Thymus (tissue), 11 donors: ENCODE measurements around the gene ZSCAN10. TPM values are rescaled to one million over a fixed set of nuclear protein-coding genes. Genes with fewer than 3 reads are reported as not detected.

Source experiments
- DNase-seq, 9 donors: peaks; one replicate each; pipeline ENCODE4 v3.0.0-alpha.2; 2013; ENCODE audit warnings: low spot score in 9 of 9, low read depth in 6 of 9, missing footprints in 1 of 9
- H3K27ac ChIP-seq, 2 donors: one replicate each; pipeline ENCODE4 v1.5.1; 2013; ENCODE audit warnings: control low read depth in 1 of 2, low read depth in 1 of 2, low read length in 1 of 2, mild to moderate bottlenecking in 1 of 2, moderate library complexity in 1 of 2
- H3K27me3 ChIP-seq, 2 donors: one replicate each; pipeline ENCODE4 v1.5.1; 2013; ENCODE audit warnings: low read length in 1 of 2; ENCODE audit not compliant: control insufficient read depth in 2 of 2, insufficient read depth in 1 of 2
- H3K36me3 ChIP-seq, 2 donors: one replicate each; pipeline ENCODE4 v1.5.1; 2013; ENCODE audit warnings: low read length in 1 of 2, mild to moderate bottlenecking in 1 of 2, moderate library complexity in 1 of 2; ENCODE audit not compliant: control insufficient read depth in 2 of 2, insufficient read depth in 2 of 2
- H3K4me1 ChIP-seq, 2 donors: one replicate each; pipeline ENCODE4 v1.5.1; 2013; ENCODE audit warnings: low read length in 2 of 2; ENCODE audit not compliant: control insufficient read depth in 2 of 2, insufficient read depth in 2 of 2
- H3K4me3 ChIP-seq, 2 donors: one replicate each; pipeline ENCODE4 v1.5.1; 2013; ENCODE audit warnings: low read length in 2 of 2, control low read depth in 1 of 2, mild to moderate bottlenecking in 1 of 2
- H3K9me3 ChIP-seq, 2 donors: one replicate each; pipeline ENCODE4 v1.5.1; 2013; ENCODE audit warnings: low read length in 1 of 2, mild to moderate bottlenecking in 1 of 2; ENCODE audit not compliant: control insufficient read depth in 2 of 2, insufficient read depth in 1 of 2
- WGBS: extraction: QIAGEN DNeasy Blood & Tissue Kit; methylation state at CpG from one replicate; pipeline ENCODE4 v1.1.7; 2013; 5-methylcytosine and 5-hydroxymethylcytosine counted together
- polyA plus RNA-seq: library from polyadenylated mRNA; stranded (reverse); fragments of 200-250 nt; gene quantifications from one replicate; pipeline ENCODE4 v1.2.3, GENCODE V29; 2013
- total RNA-seq: library from RNA; stranded (reverse); fragments of 120-200 nt; gene quantifications from one replicate; pipeline ENCODE4 v1.2.4, GENCODE V29; 2013
- donor health status: healthy.

Gene ZSCAN10
- total and polyA plus RNA-seq, 2 donors: 0.05 to 0.11 TPM

DNA sequence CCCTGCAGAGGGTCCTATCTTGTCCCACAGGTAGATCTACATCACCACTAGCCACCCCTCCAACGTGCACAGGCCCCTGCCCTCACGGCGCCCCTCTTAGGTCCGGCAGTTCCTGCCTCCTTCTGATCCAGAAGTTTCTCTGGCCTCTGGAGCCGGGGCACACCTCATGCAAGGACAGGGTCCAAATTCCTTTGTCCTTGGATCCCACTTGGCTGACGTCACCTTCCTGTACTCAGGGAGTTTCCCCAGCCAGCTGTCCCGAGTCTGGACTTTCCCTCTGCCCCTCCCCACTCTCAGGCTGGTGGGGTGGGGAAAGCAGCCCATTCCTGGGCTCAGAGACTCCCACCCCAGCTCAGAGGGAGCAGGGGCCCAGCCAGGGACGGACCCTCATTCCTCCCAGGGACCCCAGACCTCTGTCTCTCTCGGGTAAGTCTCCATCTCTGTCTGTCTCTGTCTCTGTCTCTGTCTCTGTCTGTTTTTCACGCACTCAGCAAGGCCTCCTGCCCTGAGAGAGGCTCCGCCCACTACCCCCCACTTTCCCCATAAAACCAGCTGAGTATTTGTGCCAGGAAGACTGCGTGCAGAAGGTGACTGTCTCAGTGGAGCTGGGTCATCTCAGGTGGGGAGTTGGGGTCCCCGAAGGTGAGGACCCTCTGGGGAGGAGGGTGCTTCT is 33.9 kb downstream of the ZSCAN10 start, which contains the start of gene IL32:
TSS of gene IL32 (plus strand) at position 572 of the 673 bp plus-strand sequence. CDS start 172 bp downstream, outside the sequence.
- Histone ChIP-seq H3K4me1 (peaks cover 27 to 64% of the 10 kb centered on the region in 2 donors), H3K27ac (peak within 1 kb of the TSS; percentile 51 to 64), H3K4me3 (peak within 1 kb of the TSS; percentile 50 to 83), H3K36me3 (peaks cover 13 to 19% of the 10 kb centered on the region in 2 donors), H3K9me3 (no peaks in the 10 kb centered on the region), H3K27me3 (no peaks in the 10 kb centered on the region)
- DNase-seq: peak in 4 of 9 donors; percentile 55 to 77 (median 70)
- WGBS: 82% methylated on average over 13 of the region's 13 CpGs

DNA sequence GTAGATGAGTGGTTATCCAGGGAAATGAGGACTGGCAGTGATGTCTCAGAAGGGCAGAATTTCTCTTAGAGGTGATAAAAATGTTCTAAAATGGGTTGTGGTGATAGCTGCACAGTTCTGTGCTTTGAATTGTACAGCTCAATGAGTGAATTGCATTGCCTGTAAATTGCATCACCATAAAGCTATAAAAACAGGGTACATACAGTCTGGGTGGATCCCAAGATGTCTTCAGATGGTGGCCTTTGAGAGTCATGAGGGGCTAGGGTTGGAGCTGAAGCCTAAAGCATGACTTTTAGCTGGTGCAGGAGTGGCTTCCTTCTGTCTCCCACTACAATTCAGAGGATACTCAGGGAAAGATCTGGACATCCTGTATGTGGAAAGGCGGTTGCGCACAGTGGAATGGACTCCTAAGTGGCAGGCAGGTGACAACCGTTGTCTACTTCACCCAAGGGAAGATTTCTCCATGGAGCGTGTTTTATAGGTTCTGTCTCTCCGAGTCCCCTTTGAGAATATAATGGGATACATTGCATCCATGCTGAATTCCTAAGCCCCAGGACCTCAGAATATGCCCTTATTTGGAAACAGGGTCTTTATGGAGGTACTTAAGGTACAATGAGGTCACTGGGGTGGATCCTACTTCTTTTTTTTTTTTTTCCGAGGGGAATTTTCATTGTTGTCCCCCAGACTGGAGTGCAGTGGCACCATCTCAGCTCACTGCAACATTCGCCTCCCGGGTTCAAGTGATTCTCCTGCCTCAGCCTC is 35.3 kb downstream of the ZSCAN10 start:
- WGBS: 98% methylated on average over 8 of the region's 8 CpGs
- H3K27ac ChIP-seq: no peak overlapping the region

DNA sequence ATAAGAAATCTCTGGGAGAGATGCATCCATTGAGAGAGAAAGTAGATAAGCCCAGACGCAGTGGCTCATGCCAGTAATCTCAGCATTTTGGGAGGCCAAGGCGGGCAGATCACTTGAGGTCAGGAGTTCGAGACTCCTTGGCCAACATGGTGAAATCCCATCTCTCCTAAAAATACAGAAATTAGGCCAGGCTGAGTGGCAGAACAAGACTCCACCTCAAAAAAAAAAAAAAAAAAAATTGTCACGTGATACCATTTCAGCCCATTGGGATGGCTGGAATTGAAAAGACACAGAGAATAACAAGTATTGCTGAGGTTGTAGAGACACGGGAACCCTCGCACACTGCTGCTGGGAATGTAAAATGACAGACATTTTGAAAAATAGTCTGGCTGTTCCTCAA is 36.5 kb downstream of the ZSCAN10 start:
- DNase-seq: no peak
- H3K4me3 ChIP-seq: no peak overlapping the region
- H3K27ac ChIP-seq: no peak overlapping the region
- no peaks in the 10 kb centered on the region for H3K9me3 ChIP-seq
- peaks cover 0 to 2% of the 10 kb centered on the region in 2 donors for H3K36me3 ChIP-seq
- peaks cover 0 to 5% of the 10 kb centered on the region in 2 donors for H3K27me3 ChIP-seq
- H3K4me1 ChIP-seq: peaks cover 32 to 61% of the 10 kb centered on the region in 2 donors
- WGBS: 98% methylated on average over 6 of the region's 6 CpGs

More for the DNA sequence above, 35.3 kb downstream of the ZSCAN10 start:
- H3K36me3 ChIP-seq: peaks cover 3 to 12% of the 10 kb centered on the region in 2 donors
- H3K27me3 ChIP-seq: no peaks in the 10 kb centered on the region
- H3K9me3 ChIP-seq: no peaks in the 10 kb centered on the region
- no peak overlapping the region for H3K4me3 ChIP-seq
- peaks cover 34 to 64% of the 10 kb centered on the region in 2 donors for H3K4me1 ChIP-seq
- DNase-seq: no peak

DNA sequence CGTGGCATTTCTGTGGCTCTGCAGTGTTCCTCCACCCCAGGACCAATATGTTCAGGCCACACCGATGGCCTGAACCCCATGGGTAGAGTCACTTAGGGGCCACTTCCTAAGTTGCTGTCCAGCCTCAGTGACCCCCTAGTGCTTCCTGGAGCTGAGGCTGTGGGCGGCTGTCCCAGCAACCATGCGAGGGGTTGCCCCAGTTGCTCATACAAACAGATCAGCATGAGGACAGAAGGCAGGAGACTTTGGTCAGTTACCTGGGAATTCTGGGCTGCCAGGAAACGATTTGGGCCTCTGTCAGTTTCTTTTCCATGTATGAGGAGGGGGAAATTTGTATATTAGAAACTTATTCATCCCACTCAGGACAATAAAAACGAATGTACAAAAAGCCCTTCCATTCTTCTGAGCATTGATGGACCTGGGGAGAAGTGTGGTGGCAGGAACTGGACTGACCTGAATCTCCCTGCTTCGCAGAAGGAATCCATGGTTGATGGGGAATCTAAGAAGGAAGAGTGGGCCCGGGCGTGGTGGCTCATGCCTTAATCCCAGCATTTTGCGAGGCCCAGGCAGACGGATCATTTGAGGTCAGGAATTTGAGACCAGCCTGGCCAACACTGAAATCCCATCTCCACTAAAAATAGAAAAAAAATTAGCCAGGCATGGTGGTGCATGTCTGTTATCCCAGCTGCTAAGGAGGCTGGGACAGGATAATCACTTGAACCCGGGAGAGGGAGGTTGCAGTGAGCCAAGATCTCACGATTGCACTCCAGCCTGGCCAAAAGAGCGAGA is 38.6 kb downstream of the ZSCAN10 start:
- peaks cover 0 to 5% of the 10 kb centered on the region in 2 donors for H3K27me3 ChIP-seq
- no peak for DNase-seq
- WGBS: 90% methylated on average over 14 of the region's 14 CpGs
- H3K36me3 ChIP-seq: peaks cover 0 to 8% of the 10 kb centered on the region in 2 donors
- H3K9me3 ChIP-seq: no peaks in the 10 kb centered on the region
- H3K27ac ChIP-seq: no peak overlapping the region
- H3K4me3 ChIP-seq: no peak overlapping the region
- peaks cover 30 to 49% of the 10 kb centered on the region in 2 donors for H3K4me1 ChIP-seq

DNA sequence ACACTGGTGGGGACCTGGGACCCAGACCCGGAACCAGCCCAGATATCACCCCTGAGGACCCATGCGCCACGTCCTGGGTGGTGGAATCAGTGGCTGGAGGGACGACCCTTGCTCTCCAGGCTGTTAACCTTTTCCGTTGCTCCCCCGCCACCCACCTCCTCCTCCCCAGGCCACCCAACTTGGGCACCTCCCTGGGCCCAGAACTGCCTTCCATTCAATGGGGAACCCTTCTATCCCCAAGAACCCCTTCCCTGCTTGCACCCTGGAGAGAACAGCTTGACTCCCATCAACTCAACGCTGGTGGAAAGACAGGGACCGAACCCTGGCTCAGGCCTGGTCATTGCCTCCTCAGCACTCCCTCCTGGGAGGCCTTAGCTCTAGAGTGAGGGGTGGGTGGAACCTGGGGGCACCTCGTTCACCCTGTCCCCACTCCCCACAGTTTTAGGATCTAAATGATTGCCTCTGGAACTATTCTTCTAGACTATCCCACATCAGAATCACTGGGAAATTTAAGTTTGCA is 39.3 kb downstream of the ZSCAN10 start:
- 77% methylated on average over 9 of the region's 9 CpGs for WGBS

DNA sequence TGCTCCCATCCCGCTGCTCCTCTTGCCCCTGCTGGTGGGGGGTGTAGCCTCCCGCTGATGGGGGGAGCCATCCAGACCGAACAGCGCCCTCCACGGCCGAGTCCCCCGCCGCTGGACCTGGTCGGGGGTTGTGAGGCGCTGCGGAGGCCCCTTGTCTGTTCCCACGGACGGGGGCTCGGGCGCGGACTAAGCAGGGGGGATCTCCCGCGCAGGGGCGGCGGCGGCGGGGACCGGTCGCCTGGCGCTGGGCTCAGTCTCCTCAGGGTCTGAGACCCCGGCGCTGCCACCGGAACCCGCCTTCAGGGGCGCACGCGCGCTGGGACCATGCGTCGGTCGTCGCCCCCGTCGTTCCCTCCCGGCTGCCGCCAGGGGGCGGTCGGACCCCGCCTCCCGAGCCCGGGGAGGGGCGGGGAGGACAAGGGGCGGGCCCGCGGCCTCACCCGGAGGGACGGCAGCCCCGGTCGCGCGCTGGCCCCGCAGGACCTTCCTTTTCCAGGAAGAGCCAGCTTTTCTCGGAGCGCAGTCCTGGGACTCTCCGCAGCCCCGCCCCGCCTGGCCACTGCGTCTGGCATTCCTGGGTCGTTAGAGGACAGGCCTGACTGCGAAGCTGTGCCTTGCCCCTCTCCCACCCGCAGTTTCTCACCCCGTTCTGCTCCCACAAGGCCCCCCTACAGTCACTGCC is 39.9 kb downstream of the ZSCAN10 start:
- Histone ChIP-seq H3K27ac (peak overlapping the region; percentile 68 to 83), H3K4me3 (peak overlapping the region; percentile 82 to 89), H3K4me1 (peaks cover 22 to 45% of the 10 kb centered on the region in 2 donors), H3K36me3 (peaks cover 1 to 16% of the 10 kb centered on the region in 2 donors), H3K9me3 (no peaks in the 10 kb centered on the region), H3K27me3 (peaks cover 0 to 5% of the 10 kb centered on the region in 2 donors)
- WGBS: under 1% methylated on average over 67 of the region's 67 CpGs
- DNase-seq: peak in 8 of 9 donors; percentile 68 to 93 (median 84)

More for the DNA sequence above, 39.3 kb downstream of the ZSCAN10 start:
- peak overlapping the region; percentile 82 to 89 for H3K4me3 ChIP-seq
- H3K4me1 ChIP-seq: peaks cover 24 to 49% of the 10 kb centered on the region in 2 donors
- H3K27ac ChIP-seq: peak overlapping the region; percentile 68 to 83
- no peaks in the 10 kb centered on the region for H3K9me3 ChIP-seq
- peaks cover 0 to 14% of the 10 kb centered on the region in 2 donors for H3K36me3 ChIP-seq
- peaks cover 0 to 5% of the 10 kb centered on the region in 2 donors for H3K27me3 ChIP-seq
- no peak for DNase-seq

DNA sequence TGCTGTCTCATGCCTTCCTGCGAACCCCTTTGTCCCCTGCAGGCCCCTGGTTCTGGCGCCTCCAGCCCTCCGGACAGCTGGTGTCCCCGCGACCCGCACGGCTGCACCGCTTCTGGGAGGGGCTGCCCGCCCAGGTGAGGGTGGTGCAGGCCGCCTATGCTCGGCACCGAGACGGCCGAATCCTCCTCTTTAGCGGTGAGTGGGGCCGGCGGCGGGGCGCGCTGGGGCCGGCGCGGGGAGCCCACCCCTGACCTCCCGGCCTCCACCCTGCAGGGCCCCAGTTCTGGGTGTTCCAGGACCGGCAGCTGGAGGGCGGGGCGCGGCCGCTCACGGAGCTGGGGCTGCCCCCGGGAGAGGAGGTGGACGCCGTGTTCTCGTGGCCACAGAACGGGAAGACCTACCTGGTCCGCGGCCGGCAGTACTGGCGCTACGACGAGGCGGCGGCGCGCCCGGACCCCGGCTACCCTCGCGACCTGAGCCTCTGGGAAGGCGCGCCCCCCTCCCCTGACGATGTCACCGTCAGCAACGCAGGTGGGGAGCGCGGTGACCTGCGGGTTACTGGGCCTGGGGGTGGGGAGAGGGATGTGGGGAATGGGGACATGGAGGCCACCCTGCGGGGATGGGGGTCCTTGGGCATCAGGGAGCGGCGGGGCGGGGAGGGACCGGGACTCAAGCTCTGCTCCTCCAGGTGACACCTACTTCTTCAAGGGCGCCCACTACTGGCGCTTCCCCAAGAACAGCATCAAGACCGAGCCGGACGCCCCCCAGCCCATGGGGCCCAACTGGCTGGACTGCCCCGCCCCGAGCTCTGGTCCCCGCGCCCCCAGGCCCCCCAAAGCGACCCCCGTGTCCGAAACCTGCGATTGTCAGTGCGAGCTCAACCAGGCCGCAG is 40.7 kb downstream of the ZSCAN10 start:
- H3K27me3 ChIP-seq: peaks cover 0 to 5% of the 10 kb centered on the region in 2 donors
- peaks cover 8 to 20% of the 10 kb centered on the region in 2 donors for H3K36me3 ChIP-seq
- H3K9me3 ChIP-seq: no peaks in the 10 kb centered on the region
- H3K27ac ChIP-seq: peak overlapping the region; percentile 32 to 83
- peak in 5 of 9 donors; percentile 54 to 83 (median 64) for DNase-seq
- H3K4me1 ChIP-seq: peaks cover 22 to 45% of the 10 kb centered on the region in 2 donors
- peak overlapping the region; percentile 82 to 89 for H3K4me3 ChIP-seq
- WGBS: 13% methylated on average over 77 of the region's 77 CpGs
